OCI-LY3 (cell line): ENCODE data around the gene DNAJB13.

Experiments
- H2AFZ ChIP-seq: fragments of 200-600, 300-600 bp; shearing (Covaris generic); 2 replicates; pipeline ENCODE4 v1.6.0; 2014; ENCODE audit warnings: antibody characterized with exemption, low read depth, low read length
- H3K27ac ChIP-seq: fragments of 200-600, 300-600 bp; sonication (generic); 2 replicates; pipeline ENCODE4 v1.5.1; 2014; ENCODE audit warnings: mild to moderate bottlenecking, low read length, moderate library complexity, mixed read lengths
- H3K27me3 ChIP-seq: fragments of 200-600, 300-600 bp; sonication (generic); 2 replicates; pipeline ENCODE4 v1.6.1; 2014; ENCODE audit warnings: low read depth, low read length, mixed read lengths
- H3K36me3 ChIP-seq: fragments of 200-600, 300-600 bp; sonication (generic); replicated peaks from 2 replicates; pipeline ENCODE3; 2014; ENCODE audit warnings: low read depth, low read length, mixed read lengths
- H3K4me1 ChIP-seq: fragments of 300-600, 200-600 bp; sonication (generic); 2 replicates; pipeline ENCODE4 v1.6.1; 2014; ENCODE audit warnings: low read length, mixed read lengths
- H3K4me2 ChIP-seq: fragments of 200-600, 300-600 bp; sonication (generic); 2 replicates; pipeline ENCODE4 v1.6.1; 2014; ENCODE audit warnings: low read length, mixed read lengths
- H3K4me3 ChIP-seq: fragments of 300-600, 200-600 bp; sonication (generic); 2 replicates; pipeline ENCODE4 v1.5.1; 2014; ENCODE audit warnings: antibody characterized with exemption, mild to moderate bottlenecking, low read length, moderate library complexity
- H3K79me2 ChIP-seq: fragments of 300-600, 200-600 bp; shearing (Covaris generic); 2 replicates; pipeline ENCODE4 v1.6.1; 2014; ENCODE audit warnings: mild to moderate bottlenecking, low read length, mixed read lengths
- H3K9ac ChIP-seq: fragments of 300-600, 200-600 bp; shearing (Covaris generic); 2 replicates; pipeline ENCODE4 v1.6.0; 2014; ENCODE audit warnings: mild to moderate bottlenecking, low read length, moderate library complexity
- H3K9me3 ChIP-seq: fragments of 200-600, 300-600 bp; shearing (Covaris generic); 2 replicates; pipeline ENCODE4 v1.6.1; 2014; ENCODE audit warnings: low read length, mixed read lengths; ENCODE audit not compliant: insufficient read depth
- H4K20me1 ChIP-seq: fragments of 200-600, 300-600 bp; sonication (generic); 2 replicates; pipeline ENCODE4 v1.6.1; 2016; ENCODE audit warnings: low read length, mixed read lengths; ENCODE audit not compliant: insufficient read depth
- CTCF ChIP-seq: fragments of 200-600, 300-600 bp; sonication (generic); IDR thresholded peaks from 2 replicates; pipeline ENCODE4 v1.5.1; 2014; ENCODE audit warnings: antibody characterized with exemption, low read length, low read depth
- EZH2phosphoT487 ChIP-seq: fragments of 200-600 bp; shearing (Covaris generic); IDR thresholded peaks from 2 replicates; pipeline ENCODE4 v1.6.1; 2018; ENCODE audit warnings: antibody characterized with exemption, mixed run types, low read depth

The DNAJB13 gene

GRCh38 chr11:73972620-73973449 is 22.0 kb downstream of the DNAJB13 start:
- Histone ChIP-seq H3K36me3 (peaks cover 46% of the 10 kb centered on the region), H2AFZ (no peak overlapping the region), H3K79me2 (peaks cover 7% of the 10 kb centered on the region), H4K20me1 (peaks cover 56% of the 10 kb centered on the region), H3K9ac (no peak overlapping the region), H3K4me1 (peaks cover 28% of the 10 kb centered on the region), H3K4me2 (no peak overlapping the region), H3K4me3 (no peak overlapping the region), H3K27ac (peak overlapping the region; percentile 54), H3K9me3 (no peaks in the 10 kb centered on the region), H3K27me3 (no peaks in the 10 kb centered on the region)
- TF ChIP-seq EZH2phosphoT487 (no peak), CTCF (no peak)

GRCh38 chr11:73974604-73975478 is 24.0 kb downstream of the DNAJB13 start:
- TF ChIP-seq CTCF = no peak
- TF ChIP-seq EZH2phosphoT487 = no peak
- Histone ChIP-seq H3K79me2 (peaks cover 27% of the 10 kb centered on the region), H3K9me3 (no peaks in the 10 kb centered on the region), H3K27me3 (no peaks in the 10 kb centered on the region), H3K4me2 (no peak overlapping the region), H3K36me3 (peaks cover 64% of the 10 kb centered on the region), H3K4me3 (no peak overlapping the region), H2AFZ (no peak overlapping the region), H3K9ac (no peak overlapping the region), H3K27ac (peak overlapping the region; percentile 15; the same call in 1 of the 2 replicates), H4K20me1 (peaks cover 75% of the 10 kb centered on the region), H3K4me1 (peaks cover 48% of the 10 kb centered on the region)

- Histone ChIP-seq H3K9ac (no peak overlapping the region), H3K27me3 (no peaks in the 10 kb centered on the region), H3K4me3 (no peak overlapping the region), H3K79me2 (peaks cover 30% of the 10 kb centered on the region), H3K27ac (no peak overlapping the region), H2AFZ (no peak overlapping the region), H3K4me1 (peaks cover 48% of the 10 kb centered on the region), H4K20me1 (peaks cover 77% of the 10 kb centered on the region), H3K9me3 (no peaks in the 10 kb centered on the region), H3K36me3 (peaks cover 67% of the 10 kb centered on the region), H3K4me2 (no peak overlapping the region)
- no peak for TF ChIP-seq EZH2phosphoT487
- TF ChIP-seq CTCF = no peak
Observed at GRCh38 chr11:73975479-73975757, 24.6 kb downstream of the DNAJB13 start.

- Histone ChIP-seq H2AFZ (no peak overlapping the region), H3K27ac (no peak overlapping the region), H3K36me3 (peaks cover 79% of the 10 kb centered on the region), H3K9ac (no peak overlapping the region), H3K9me3 (no peaks in the 10 kb centered on the region), H4K20me1 (peaks cover 82% of the 10 kb centered on the region), H3K4me2 (no peak overlapping the region), H3K4me3 (no peak overlapping the region), H3K79me2 (peaks cover 42% of the 10 kb centered on the region), H3K27me3 (no peaks in the 10 kb centered on the region), H3K4me1 (peaks cover 44% of the 10 kb centered on the region)
- TF ChIP-seq EZH2phosphoT487 = no peak
- no peak for TF ChIP-seq CTCF
Observed at GRCh38 chr11:73976451-73977151, 25.8 kb downstream of the DNAJB13 start.
